Gastrocnemius medialis (tissue), 4 donors: ENCODE data around the gene ESYT2. TPM values are rescaled to one million over a fixed set of nuclear protein-coding genes. Genes with fewer than 3 reads are reported as not detected.
A peak's percentile ranks its signal among the peaks of the same experiment; 100 is the strongest.

ENCODE experiments used
- ATAC-seq, 2 donors: fragments of 150-250 bp; one replicate each; pipeline ENCODE4 v1.9.1; 2016
- DNase-seq, 2 donors: peaks; one replicate each; pipeline ENCODE4 v3.0.0-alpha.2; 2019
- H3K27ac ChIP-seq, 4 donors: fragments of 200-600 bp; sonication (generic); 1 replicate in 1 of 4; 2 replicates in 3 of 4; pipeline ENCODE4 v1.5.1; 2016 to 2018; ENCODE audit warnings: mild to moderate bottlenecking in 2 of 4, moderate library complexity in 1 of 4
- H3K27me3 ChIP-seq, 3 donors: fragments of 200-600 bp; sonication (generic) in 2 of 3; 1 replicate in 1 of 3; 2 replicates in 2 of 3; pipeline versions ENCODE4 v1.5.1 to v1.6.0; 2016 to 2019; ENCODE audit warnings: mild to moderate bottlenecking in 1 of 3, moderate library complexity in 1 of 3
- H3K36me3 ChIP-seq, 2 donors: fragments of 200-600 bp; sonication (generic) in 1 of 2; one replicate each; pipeline ENCODE4 v1.5.1; 2017 to 2018
- H3K4me1 ChIP-seq, 2 donors: fragments of 200-600 bp; sonication (generic) in 1 of 2; one replicate each; pipeline ENCODE4 v1.5.1; 2016 to 2017; ENCODE audit warnings: mild to moderate bottlenecking in 2 of 2
- H3K4me3 ChIP-seq, 4 donors: fragments of 200-600 bp; sonication (generic) in 3 of 4; 1 replicate in 1 of 4; 2 replicates in 3 of 4; pipeline ENCODE4 v1.5.1; 2016 to 2019; ENCODE audit warnings: mild to moderate bottlenecking in 2 of 4
- H3K9me3 ChIP-seq, 3 donors: fragments of 200-600 bp; sonication (generic) in 2 of 3; 1 replicate in 1 of 3; 2 replicates in 2 of 3; pipeline ENCODE4 v1.5.1; 2016 to 2019
- CTCF ChIP-seq, 5 experiments: fragments of 450-650 bp in 3 of 5; fragments of 200-600 bp in 2 of 5; sonication (generic) in 2 of 5; IDR thresholded peaks in 4 of 5; conservative IDR thresholded peaks in 1 of 5; 1 replicate in 4 of 5; 2 replicates in 1 of 5; pipeline ENCODE4 v1.5.1; 2016 to 2019; ENCODE audit warnings: antibody characterized with exemption in 5 of 5, mild to moderate bottlenecking in 3 of 5, moderate library complexity in 3 of 5
- POLR2A ChIP-seq, 2 donors: fragments of 450-650 bp; IDR thresholded peaks; one replicate each; pipeline ENCODE4 v1.6.1; 2017; ENCODE audit warnings: antibody characterized with exemption in 2 of 2, mild to moderate bottlenecking in 2 of 2, moderate library complexity in 2 of 2
- in situ Hi-C, 4 donors: fragments of 200-750 bp; cut with MboI; loops; one replicate each; pipeline versions ENCODE4 v1.15.0 to v1.8.0; 2017; ENCODE audit warnings: low sequenced_read_pairs in 4 of 4
- intact Hi-C: fragments of 100-400 bp; cut with DNase I; formaldehyde crosslinking; loops from one replicate; pipeline ENCODE4 v1.15.1; 2023; ENCODE audit warnings: low total_unique reads
- total RNA-seq, 4 donors: library from RNA; depleted of rRNA; stranded (reverse); fragments of >200 nt; gene quantifications; one replicate each; pipeline versions ENCODE4 v1.1.0 to v1.2.3, GENCODE V29; 2016

Gene ESYT2
- total RNA-seq, 4 donors from 2014 or later: 67.5 to 106 (median 74.7) TPM

GRCh38 chr7:158805937-158806336, 23.4 kb downstream of the ESYT2 start:
- TF ChIP-seq CTCF (IDR thresholded peaks at IDR 0.05 in 4 of 5, conservative IDR thresholded peaks at IDR 0.05 in 1 of 5): no peak
- TF ChIP-seq POLR2A (IDR thresholded peaks at IDR 0.05): no peak
- no peak for DNase-seq
- in situ Hi-C loops (no loop called here), intact Hi-C loops (no loop called here)
- no peak overlapping the region for H3K4me3 ChIP-seq
- H3K27ac ChIP-seq: peak overlapping the region in 2 of 4 donors; percentile 20 to 28
- no peaks in the 10 kb centered on the region for H3K36me3 ChIP-seq
- H3K27me3 ChIP-seq: no peaks in the 10 kb centered on the region
- peaks cover 14 to 28% of the 10 kb centered on the region in 2 donors for H3K4me1 ChIP-seq
- H3K9me3 ChIP-seq: no peaks in the 10 kb centered on the region
- ATAC-seq: no peak

- no peaks in the 10 kb centered on the region for H3K27me3 ChIP-seq
- H3K27ac ChIP-seq: peak overlapping the region in 2 of 4 donors; percentile 20 to 28
- H3K4me3 ChIP-seq: no peak overlapping the region
- TF ChIP-seq POLR2A (IDR thresholded peaks at IDR 0.05): no peak
- no peak for TF ChIP-seq CTCF (IDR thresholded peaks at IDR 0.05 in 4 of 5, conservative IDR thresholded peaks at IDR 0.05 in 1 of 5)
- no peak for ATAC-seq
- H3K9me3 ChIP-seq: no peaks in the 10 kb centered on the region
- H3K36me3 ChIP-seq: no peaks in the 10 kb centered on the region
- intact Hi-C loops: no loop called here
- in situ Hi-C loops: no loop called here
- DNase-seq: no peak
- H3K4me1 ChIP-seq: peaks cover 8 to 28% of the 10 kb centered on the region in 2 donors
These were observed 23.9 kb downstream of the ESYT2 start for GRCh38 chr7:158805414-158805813.

- no peak for ATAC-seq
- Histone ChIP-seq H3K4me1 (peaks cover 8 to 24% of the 10 kb centered on the region in 2 donors), H3K27ac (no peak overlapping the region)
These were observed 25.0 kb downstream of the ESYT2 start for GRCh38 chr7:158804335-158804734.

GRCh38 chr7:158803367-158803969, 25.8 kb downstream of the ESYT2 start:
- peaks cover 8 to 24% of the 10 kb centered on the region in 2 donors for H3K4me1 ChIP-seq
- intact Hi-C loops: no loop called here

More at GRCh38 chr7:158804335-158804734, 25.0 kb downstream of the ESYT2 start:
- in situ Hi-C loops: no loop called here
- Histone ChIP-seq H3K4me3 (no peak overlapping the region), H3K27me3 (no peaks in the 10 kb centered on the region), H3K36me3 (no peaks in the 10 kb centered on the region), H3K9me3 (no peaks in the 10 kb centered on the region)
- no peak for DNase-seq
- no peak for TF ChIP-seq POLR2A (IDR thresholded peaks at IDR 0.05)
- no peak for TF ChIP-seq CTCF (IDR thresholded peaks at IDR 0.05 in 4 of 5, conservative IDR thresholded peaks at IDR 0.05 in 1 of 5)
- intact Hi-C loops: no loop called here

More at GRCh38 chr7:158803367-158803969, 25.8 kb downstream of the ESYT2 start:
- H3K9me3 ChIP-seq: no peaks in the 10 kb centered on the region
- in situ Hi-C loops: no loop called here
- DNase-seq: no peak
- TF ChIP-seq CTCF (IDR thresholded peaks at IDR 0.05 in 4 of 5, conservative IDR thresholded peaks at IDR 0.05 in 1 of 5): no peak
- no peak for TF ChIP-seq POLR2A (IDR thresholded peaks at IDR 0.05)
- no peak overlapping the region for H3K4me3 ChIP-seq
- H3K27ac ChIP-seq: no peak overlapping the region
- no peaks in the 10 kb centered on the region for H3K36me3 ChIP-seq
- no peaks in the 10 kb centered on the region for H3K27me3 ChIP-seq
- ATAC-seq: no peak
